A549 (cell line): ENCODE data around the gene SPAG4. TPM values are rescaled to one million over a fixed set of nuclear protein-coding genes. Genes with fewer than 3 reads are reported as not detected.

Source experiments
- ATAC-seq, 2 experiments: fragments of 200-7000 bp in 1 of 2; fragments of >200 bp in 1 of 2; cut with Nextera tagmentation in 1 of 2; cut with Tn5 transposase in 1 of 2; 3 replicates each; pipeline versions ENCODE4 v1.8.0 to v1.9.1; 2018 to 2020; ENCODE audit warnings: mild to moderate bottlenecking in 1 of 2, moderate library complexity in 1 of 2
- CTCF ChIA-PET: fragments of 300-600 bp; sonication (Branson Sonifier 250); formaldehyde crosslinking; extraction: SDS; loops from one replicate; lab custom pipeline; 2021; ENCODE audit warnings: antibody characterized with exemption, inconsistent platforms; lab: Yijun Ruan, JAX
- POLR2A ChIA-PET: fragments of 350-600 bp; formaldehyde crosslinking; extraction: SDS; loops from one replicate; lab custom pipeline; 2021; ENCODE audit warnings: antibody characterized with exemption, inconsistent platforms; lab: Yijun Ruan, JAX
- DNase-seq, 2 experiments: peaks; one replicate each; pipeline versions ENCODE4 v3.0.0 to v3.0.0-alpha.2; 2011 to 2016; ENCODE audit warnings: low read depth in 1 of 2, low spot score in 1 of 2
- FAIRE-seq: peaks from 2 replicates; lab custom pipeline; 2011; peaks lifted over from hg19 to GRCh38; lab: Jason Lieb, UNC
- H3K27ac ChIP-seq, 2 experiments: fragments of >200 bp; sonication (Bioruptor Twin); formaldehyde crosslinking; 3 replicates each; pipeline ENCODE4 v1.5.1; 2016 to 2017
- H3K4me1 ChIP-seq: fragments of >200 bp; sonication (Bioruptor Twin); formaldehyde crosslinking; 3 replicates; pipeline ENCODE4 v1.6.1; 2016
- H3K4me2 ChIP-seq: fragments of >200 bp; sonication (Bioruptor Twin); formaldehyde crosslinking; 3 replicates; pipeline ENCODE4 v1.6.1; 2016
- H3K4me3 ChIP-seq: fragments of >200 bp; sonication (Bioruptor Twin); formaldehyde crosslinking; 3 replicates; pipeline ENCODE4 v1.5.1; 2016
- H3K9me3 ChIP-seq: fragments of >200 bp; sonication (Bioruptor Twin); formaldehyde crosslinking; 3 replicates; pipeline ENCODE4 v1.6.1; 2016
- ATOH8 ChIP-seq: fragments of 250-450 bp; sonication (Bioruptor Pico); IDR thresholded peaks from 2 replicates; pipeline ENCODE4 v1.5.0; 2020; ENCODE audit warnings: low read depth, mild to moderate bottlenecking, moderate library complexity
- CBX2 ChIP-seq: fragments of 200-600 bp; sonication (generic); IDR thresholded peaks from 2 replicates; pipeline ENCODE4 v1.6.1; 2016; ENCODE audit warnings: low read depth, mild to moderate bottlenecking, borderline replicate concordance
- E2F6 ChIP-seq: IDR thresholded peaks from 2 replicates; pipeline ENCODE4 v1.6.1; 2012; ENCODE audit warnings: low read depth, borderline replicate concordance
- EHF ChIP-seq: fragments of 250-450 bp; sonication (Bioruptor Pico); IDR thresholded peaks from 2 replicates; pipeline ENCODE4 v1.5.0; 2020; ENCODE audit warnings: mild to moderate bottlenecking
- ELK1 ChIP-seq: fragments of 150-350 bp; IDR thresholded peaks from 2 replicates; pipeline ENCODE4 v1.6.1; 2014; ENCODE audit warnings: low read depth, mild to moderate bottlenecking, low read length
- ESRRA ChIP-seq: fragments of 150-350 bp; IDR thresholded peaks from 2 replicates; pipeline ENCODE4 v1.6.1; 2014; ENCODE audit warnings: mild to moderate bottlenecking, low read length, borderline replicate concordance
- FOXS1 ChIP-seq: fragments of 250-450 bp; sonication (Bioruptor Pico); IDR thresholded peaks from 2 replicates; pipeline ENCODE4 v1.5.0; 2020; ENCODE audit warnings: mild to moderate bottlenecking, moderate library complexity
- GATA3 ChIP-seq: IDR thresholded peaks from 2 replicates; pipeline ENCODE4 v1.6.1; 2012; ENCODE audit warnings: borderline replicate concordance
- JUNB ChIP-seq: fragments of >200 bp; sonication (Bioruptor Twin); formaldehyde crosslinking; IDR thresholded peaks from 2 replicates; pipeline ENCODE4 v1.6.1; 2016
- KDM1A ChIP-seq: fragments of 200-600 bp; sonication (generic); IDR thresholded peaks from 2 replicates; pipeline ENCODE4 v1.6.1; 2016; ENCODE audit warnings: low read depth, mild to moderate bottlenecking
- KDM5A ChIP-seq: fragments of 200-600 bp; sonication (generic); IDR thresholded peaks from 2 replicates; pipeline ENCODE4 v1.6.1; 2016; ENCODE audit warnings: antibody characterized with exemption, mild to moderate bottlenecking
- MYC ChIP-seq: IDR thresholded peaks from 2 replicates; pipeline ENCODE4 v1.6.1; 2012; ENCODE audit warnings: mild to moderate bottlenecking, inconsistent platforms, low read length, improper control_type of control experiment, borderline replicate concordance
- NR3C1 ChIP-seq: fragments of >200 bp; sonication (Bioruptor Twin); formaldehyde crosslinking; IDR thresholded peaks from 3 replicates; pipeline ENCODE4 v1.6.1; 2017
- POLR2A ChIP-seq: IDR thresholded peaks from 2 replicates; pipeline ENCODE4 v1.6.1; 2012; ENCODE audit warnings: mild to moderate bottlenecking, low read length
- POLR2AphosphoS2 ChIP-seq: conservative IDR thresholded peaks from 2 replicates; pipeline ENCODE4 v1.6.1; 2012; ENCODE audit warnings: low read length, improper control_type of control experiment, inconsistent platforms
- RAD21 ChIP-seq, 2 experiments: fragments of >200 bp in 1 of 2; sonication (Bioruptor Twin) in 1 of 2; formaldehyde crosslinking in 1 of 2; IDR thresholded peaks in 1 of 2; conservative IDR thresholded peaks in 1 of 2; 2 replicates in 1 of 2; 3 replicates in 1 of 2; pipeline ENCODE4 v1.6.1; 2012 to 2018; ENCODE audit warnings: inconsistent platforms in 1 of 2
- RNF2 ChIP-seq: fragments of 200-600 bp; sonication (generic); IDR thresholded peaks from 2 replicates; pipeline ENCODE4 v1.6.1; 2016; ENCODE audit warnings: low read depth, mild to moderate bottlenecking, antibody characterized with exemption, moderate library complexity, borderline replicate concordance
- SMC3 ChIP-seq: fragments of >200 bp; sonication (Bioruptor Twin); formaldehyde crosslinking; IDR thresholded peaks from 3 replicates; pipeline ENCODE4 v1.6.1; 2018; ENCODE audit warnings: inconsistent platforms
- TFCP2L1 ChIP-seq: fragments of 250-450 bp; sonication (Bioruptor Pico); IDR thresholded peaks from 2 replicates; pipeline ENCODE4 v1.5.0; 2021; ENCODE audit warnings: mild to moderate bottlenecking
- TP53 ChIP-seq: fragments of 250-450 bp; sonication (Bioruptor Pico); IDR thresholded peaks from 2 replicates; pipeline ENCODE4 v1.5.0; 2021; ENCODE audit warnings: mild to moderate bottlenecking, moderate library complexity
- ZC3H11A ChIP-seq: fragments of 450-650 bp; IDR thresholded peaks from 2 replicates; pipeline ENCODE4 v1.6.1; 2014; ENCODE audit warnings: antibody characterized with exemption, mild to moderate bottlenecking
- ZNF302 ChIP-seq: fragments of 250-450 bp; sonication (Bioruptor Pico); IDR thresholded peaks from 2 replicates; pipeline ENCODE4 v1.9.0; 2021; ENCODE audit warnings: inconsistent platforms, mild to moderate bottlenecking, moderate library complexity
- ZSCAN20 ChIP-seq: fragments of 250-450 bp; sonication (Bioruptor Pico); IDR thresholded peaks from 2 replicates; pipeline ENCODE4 v1.8.0; 2022; ENCODE audit warnings: mild to moderate bottlenecking, moderate library complexity
- WGBS: methylation state at CpG from one replicate; pipeline ENCODE4 v1.1.6; 2017; ENCODE audit errors: missing lambda C conversion rate; 5-methylcytosine and 5-hydroxymethylcytosine counted together
- polyA plus RNA-seq, 4 experiments: library from polyadenylated mRNA; depleted of rRNA in 3 of 4; stranded (reverse); fragments of >200 nt; fragmentation: RNase III in 1 of 4; extraction: RNeasy Plus Mini Kit Qiagen cat#74134 plus additional on column Dnase treatment in 1 of 4; gene quantifications; 2 replicates in 3 of 4; 3 replicates in 1 of 4; pipeline ENCODE4 v1.2.3, GENCODE V29; 2011 to 2017

Gene SPAG4
- polyA plus RNA-seq, 2 of the 4 experiments (the other 2 are of a cell fraction) = 4.4 to 5.0 TPM

GRCh38 chr20:35637276-35637675 lies 21.6 kb downstream of the SPAG4 start:
- ATAC-seq (no peak), DNase-seq (no peak), FAIRE-seq (no peak)
- ChIA-PET CTCF (interaction anchor here (0.6 to 2.5 kb wide), 7 partner anchors 11 to 337 kb away, joined by 3 to 9 read pairs (median 3); no protein-coding TSS in a partner anchor), POLR2A (no interaction called here)
- 97% methylated on average over 6 of the region's 6 CpGs for WGBS
- TF ChIP-seq TFCP2L1 (CRISPR knock-in tag) = no peak
- no peak for TF ChIP-seq POLR2AphosphoS2
- no peak for TF ChIP-seq MYC
- H3K4me1 ChIP-seq = 0 out of 3 replicates have a peak, but pooled peaks cover 3% of the 10 kb centered on the region
- no peaks in the 10 kb centered on the region for H3K9me3 ChIP-seq
- H3K4me2 ChIP-seq = no peak overlapping the region
- no peak overlapping the region for H3K27ac ChIP-seq
- no peak overlapping the region for H3K4me3 ChIP-seq

- Histone ChIP-seq H3K4me2 (no peak overlapping the region), H3K4me3 (no peak overlapping the region), H3K27ac (no peak overlapping the region), H3K4me1 (0 out of 3 replicates have a peak, but pooled peaks cover 3% of the 10 kb centered on the region)
- ChIA-PET POLR2A (no interaction called here), CTCF (interaction anchor here (1.1 to 2.5 kb wide), 3 partner anchors 9 to 13 kb away, joined by 3 to 6 read pairs (median 3); no protein-coding TSS in a partner anchor)
- DNase-seq (no peak), FAIRE-seq (no peak), ATAC-seq (no peak)
- 59% methylated on average over 2 of the region's 2 CpGs for WGBS
- TF ChIP-seq ELK1 = no peak
- no peak for TF ChIP-seq ESRRA
- no peak for TF ChIP-seq NR3C1
- no peak for TF ChIP-seq CBX2
- TF ChIP-seq ATOH8 (CRISPR knock-in tag) = no peak
- no peak for TF ChIP-seq FOXS1 (CRISPR knock-in tag)
- no peak for TF ChIP-seq ZNF302 (CRISPR knock-in tag)
- no peak for TF ChIP-seq EHF (CRISPR knock-in tag)
- TF ChIP-seq TFCP2L1 (CRISPR knock-in tag) = no peak
- TF ChIP-seq KDM5A = no peak
- no peak for TF ChIP-seq E2F6
- TF ChIP-seq ZSCAN20 (CRISPR knock-in tag) = no peak
- TF ChIP-seq, all 56 proteins: peak for 0
- no peaks in the 10 kb centered on the region for H3K9me3 ChIP-seq
These were observed 23.1 kb downstream of the SPAG4 start for GRCh38 chr20:35638751-35639150.

- TF ChIP-seq ZC3H11A (no peak), KDM1A (no peak), JUNB (no peak), POLR2A (no peak), RNF2 (no peak), EHF (CRISPR knock-in tag) (no peak), SMC3 (no peak), RAD21 (conservative IDR thresholded peaks at IDR 0.05 in 1 of 2, IDR thresholded peaks at IDR 0.05 in 1 of 2) (no peak), GATA3 (no peak), POLR2AphosphoS2 (no peak), ATOH8 (CRISPR knock-in tag) (no peak), TP53 (CRISPR knock-in tag) (no peak)
- H3K4me1 ChIP-seq = 0 out of 3 replicates have a peak, but pooled peaks cover 3% of the 10 kb centered on the region
- DNase-seq = no peak
- H3K4me3 ChIP-seq = no peak overlapping the region
- no peaks in the 10 kb centered on the region for H3K9me3 ChIP-seq
- no peak for FAIRE-seq
- POLR2A ChIA-PET = no interaction called here
- WGBS = 97% methylated on average over 3 of the region's 3 CpGs
- CTCF ChIA-PET = interaction anchor here (1.2 to 3.4 kb wide), 2 partner anchors 21 to 114 kb away, joined by 3 to 11 read pairs; no protein-coding TSS in a partner anchor
- ATAC-seq = no peak
- H3K27ac ChIP-seq = no peak overlapping the region
- no peak overlapping the region for H3K4me2 ChIP-seq
These were observed 25.1 kb downstream of the SPAG4 start for GRCh38 chr20:35640724-35641123.
